GM18498 (cell line): ENCODE measurements around the gene CASR.

Experiments used
- ATAC-seq: cut with Tn5 transposase; IDR thresholded peaks from one replicate; pipeline ENCODE4 v1.9.1; 2021; ENCODE audit warnings: mild to moderate bottlenecking, moderate library complexity; ENCODE audit not compliant: unreplicated experiment

The CASR gene

GRCh38 chr3:122299872-122300460 lies 116.5 kb downstream of the CASR start:
- no peak for ATAC-seq

GRCh38 chr3:122301063-122301462 lies 117.6 kb downstream of the CASR start:
- no peak for ATAC-seq

- no peak for ATAC-seq
Observed at GRCh38 chr3:122305818-122306621, 122.6 kb downstream of the CASR start.

GRCh38 chr3:122306622-122306953 lies 123.1 kb downstream of the CASR start:
- ATAC-seq: no peak

GRCh38 chr3:122307094-122307687 lies 123.7 kb downstream of the CASR start:
- ATAC-seq: no peak

GRCh38 chr3:122307976-122308375 lies 124.5 kb downstream of the CASR start:
- no peak for ATAC-seq

GRCh38 chr3:122310361-122310760 lies 126.9 kb downstream of the CASR start:
- ATAC-seq: no peak

- ATAC-seq: no peak
Observed at GRCh38 chr3:122312826-122313225, 129.4 kb downstream of the CASR start.

GRCh38 chr3:122313281-122313680 lies 129.8 kb downstream of the CASR start:
- ATAC-seq: no peak

- ATAC-seq: no peak
Observed at GRCh38 chr3:122314228-122314876, 130.9 kb downstream of the CASR start.

GRCh38 chr3:122315619-122316018 lies 132.2 kb downstream of the CASR start:
- ATAC-seq: no peak

- no peak for ATAC-seq
Observed at GRCh38 chr3:122316368-122316767, 132.9 kb downstream of the CASR start.

GRCh38 chr3:122318620-122319019 lies 135.2 kb downstream of the CASR start:
- ATAC-seq: no peak

- peak; percentile 50 for ATAC-seq
Observed at GRCh38 chr3:122322095-122323075, 138.9 kb downstream of the CASR start.

- no peak for ATAC-seq
Observed at GRCh38 chr3:122324871-122325323, 141.4 kb downstream of the CASR start, which contains the start of gene CSTA. Gene CSTA, plus strand, starts transcription at chr3:122325248. Its CDS starts 45 bp downstream, at chr3:122325293.

GRCh38 chr3:122325769-122326168 lies 142.3 kb downstream of the CASR start:
- ATAC-seq: no peak

- ATAC-seq: no peak
Observed at GRCh38 chr3:122331886-122332285, 148.4 kb downstream of the CASR start.

- ATAC-seq: no peak
Observed at GRCh38 chr3:122332551-122332950, 149.1 kb downstream of the CASR start.
